IMR-90 (cell line): ENCODE measurements around the gene SLC6A9. TPM values are rescaled to one million over a fixed set of nuclear protein-coding genes. Genes with fewer than 3 reads are reported as not detected.
A peak's percentile ranks its signal among the peaks of the same experiment; 100 is the strongest.

Experiments
- ATAC-seq: fragments of 200-7000 bp; cut with Tn5 transposase; 2 replicates; pipeline ENCODE4 v1.9.1; 2020; ENCODE audit warnings: low read depth, mild to moderate bottlenecking, moderate library complexity
- BruUV-seq: library from RNA; stranded (reverse); fragments of 400-500 nt; replicated peaks from 2 replicates; lab custom pipeline; 2021; lab: Mats Ljungman, UMichigan
- CTCF ChIA-PET: fragments of 300-600 bp; formaldehyde crosslinking; extraction: SDS; loops from one replicate; lab custom pipeline; 2021; ENCODE audit warnings: antibody characterized with exemption; lab: Yijun Ruan, JAX
- POLR2A ChIA-PET: fragments of 300-600 bp; sonication (Branson Sonifier 250); formaldehyde crosslinking; loops from one replicate; lab custom pipeline; 2022; ENCODE audit warnings: antibody characterized with exemption; ENCODE audit not compliant: unreplicated experiment; lab: Charles Lee
- DNase-seq: peaks from one replicate; pipeline ENCODE4 v3.0.0; 2013
- H2AFZ ChIP-seq: replicated peaks from 2 replicates; pipeline ENCODE3; 2013; ENCODE audit warnings: low read length, mild to moderate bottlenecking; ENCODE audit not compliant: poor library complexity
- H2AK5ac ChIP-seq: 2 replicates; pipeline ENCODE4 v1.6.1; 2013; ENCODE audit warnings: low read depth, low read length, inconsistent platforms
- H2AK9ac ChIP-seq: replicated peaks from 2 replicates; pipeline ENCODE3; 2013; ENCODE audit warnings: mild to moderate bottlenecking, low read depth, low read length, moderate library complexity; ENCODE audit not compliant: poor library complexity
- H2BK120ac ChIP-seq: 2 replicates; pipeline ENCODE4 v1.6.1; 2013; ENCODE audit warnings: low read depth, low read length, inconsistent platforms
- H2BK15ac ChIP-seq: 3 replicates; pipeline ENCODE4 v1.6.1; 2013; ENCODE audit warnings: low read depth, low read length, inconsistent platforms
- H2BK20ac ChIP-seq: 2 replicates; pipeline ENCODE4 v1.6.1; 2013; ENCODE audit warnings: low read depth, mild to moderate bottlenecking, inconsistent platforms, low read length, moderate library complexity
- H2BK5ac ChIP-seq: 2 replicates; pipeline ENCODE4 v1.6.1; 2013; ENCODE audit warnings: mild to moderate bottlenecking, low read depth, low read length, inconsistent platforms; ENCODE audit not compliant: poor library complexity, severe bottlenecking
- H3K14ac ChIP-seq: replicated peaks from 2 replicates; pipeline ENCODE4 v1.6.1; 2013; ENCODE audit warnings: low read depth, low read length, inconsistent platforms
- H3K18ac ChIP-seq: 2 replicates; pipeline ENCODE4 v1.6.1; 2013; ENCODE audit warnings: low read depth, low read length, control low read depth
- H3K23ac ChIP-seq: 2 replicates; pipeline ENCODE4 v1.6.1; 2013; ENCODE audit warnings: low read depth, low read length, inconsistent platforms
- H3K27ac ChIP-seq: 2 replicates; pipeline ENCODE4 v1.5.1; 2013; ENCODE audit warnings: mild to moderate bottlenecking, control low read depth, low read length; ENCODE audit not compliant: insufficient read depth
- H3K27me3 ChIP-seq: 2 replicates; pipeline ENCODE4 v1.6.1; 2013; ENCODE audit warnings: low read length; ENCODE audit not compliant: control insufficient read depth, insufficient read depth
- H3K36me3 ChIP-seq: 2 replicates; pipeline ENCODE4 v1.6.1; 2013; ENCODE audit warnings: low read length, mixed read lengths; ENCODE audit not compliant: control insufficient read depth, insufficient read depth
- H3K4ac ChIP-seq: 2 replicates; pipeline ENCODE4 v1.6.1; 2013; ENCODE audit warnings: low read depth, low read length, inconsistent platforms
- H3K4me1 ChIP-seq: 2 replicates; pipeline ENCODE4 v1.6.1; 2013; ENCODE audit warnings: low read length, mixed read lengths; ENCODE audit not compliant: control insufficient read depth, insufficient read depth
- H3K4me2 ChIP-seq: 2 replicates; pipeline ENCODE4 v1.6.1; 2013; ENCODE audit warnings: low read depth, mild to moderate bottlenecking, control low read depth, low read length, moderate library complexity
- H3K4me3 ChIP-seq: 2 replicates; pipeline ENCODE4 v1.5.1; 2013; ENCODE audit warnings: low read depth, mild to moderate bottlenecking, control low read depth, low read length, moderate library complexity; ENCODE audit not compliant: insufficient read depth
- H3K56ac ChIP-seq: 2 replicates; pipeline ENCODE4 v1.6.1; 2013; ENCODE audit warnings: low read length, inconsistent platforms; ENCODE audit not compliant: insufficient read depth; ENCODE audit errors: extremely low read depth
- H3K79me1 ChIP-seq, 2 experiments: 2 replicates each; pipeline ENCODE4 v1.6.1; 2013; ENCODE audit warnings: low read length in 2 of 2, inconsistent platforms in 1 of 2, low read depth in 1 of 2
- H3K9ac ChIP-seq: 2 replicates; pipeline ENCODE4 v1.6.1; 2013; ENCODE audit warnings: low read depth, low read length, control low read depth
- H3K9me1 ChIP-seq: 2 replicates; pipeline ENCODE4 v1.6.1; 2013; ENCODE audit warnings: low read length, inconsistent platforms; ENCODE audit not compliant: insufficient read depth
- H3K9me3 ChIP-seq: 2 replicates; pipeline ENCODE4 v1.6.1; 2013; ENCODE audit warnings: low read length; ENCODE audit not compliant: control insufficient read depth, insufficient read depth
- H4K20me1 ChIP-seq: 2 replicates; pipeline ENCODE4 v1.6.1; 2013; ENCODE audit warnings: low read length, inconsistent platforms; ENCODE audit not compliant: insufficient read depth
- H4K5ac ChIP-seq: 2 replicates; pipeline ENCODE4 v1.6.1; 2013; ENCODE audit warnings: mild to moderate bottlenecking, low read depth, low read length, control low read depth
- H4K8ac ChIP-seq, 2 experiments: 2 replicates each; pipeline ENCODE4 v1.6.1; 2013; ENCODE audit warnings: low read depth in 2 of 2, low read length in 2 of 2, control low read depth in 1 of 2, inconsistent platforms in 1 of 2
- H4K91ac ChIP-seq: 2 replicates; pipeline ENCODE4 v1.6.1; 2013; ENCODE audit warnings: low read depth, low read length, inconsistent platforms; ENCODE audit not compliant: insufficient read depth
- BHLHE40 ChIP-seq: fragments of 150-350 bp; IDR thresholded peaks from 2 replicates; pipeline ENCODE4 v1.6.1; 2016; ENCODE audit warnings: mild to moderate bottlenecking, low read depth, low read length
- CTCF ChIP-seq: conservative IDR thresholded peaks from 2 replicates; pipeline ENCODE4 v1.5.1; 2012; ENCODE audit warnings: mild to moderate bottlenecking, low read depth, low read length, improper control_type of control experiment
- FOS ChIP-seq: fragments of 150-350 bp; IDR thresholded peaks from 2 replicates; pipeline ENCODE4 v1.6.1; 2016; ENCODE audit warnings: low read depth, low read length
- MAFK ChIP-seq: IDR thresholded peaks from 2 replicates; pipeline ENCODE4 v1.6.1; 2012; ENCODE audit warnings: low read depth, low read length, improper control_type of control experiment
- MAZ ChIP-seq: IDR thresholded peaks from 2 replicates; pipeline ENCODE4 v1.6.1; 2012; ENCODE audit warnings: low read depth, mild to moderate bottlenecking, low read length, improper control_type of control experiment, moderate library complexity, borderline replicate concordance
- NFE2L2 ChIP-seq: fragments of 150-350 bp; IDR thresholded peaks from 2 replicates; pipeline ENCODE4 v1.6.1; 2016; ENCODE audit warnings: low read depth, mild to moderate bottlenecking, low read length
- POLR2A ChIP-seq: IDR thresholded peaks from 2 replicates; pipeline ENCODE4 v1.6.1; 2012; ENCODE audit warnings: mild to moderate bottlenecking, low read depth, low read length
- RAD21 ChIP-seq: IDR thresholded peaks from 2 replicates; pipeline ENCODE4 v1.6.1; 2012; ENCODE audit warnings: low read length, improper control_type of control experiment
- RCOR1 ChIP-seq: IDR thresholded peaks from 2 replicates; pipeline ENCODE4 v1.6.1; 2012; ENCODE audit warnings: mild to moderate bottlenecking, low read length, improper control_type of control experiment; ENCODE audit not compliant: insufficient replicate concordance
- RFX5 ChIP-seq: IDR thresholded peaks from 2 replicates; pipeline ENCODE4 v1.8.0; 2012; ENCODE audit warnings: low read depth, mild to moderate bottlenecking, low read length, moderate library complexity
- SMC3 ChIP-seq: fragments of 150-350 bp; IDR thresholded peaks from 2 replicates; pipeline ENCODE4 v1.6.1; 2016; ENCODE audit warnings: low read depth, mild to moderate bottlenecking, antibody characterized with exemption, low read length, moderate library complexity
- dilution Hi-C: fragments of 300-500 bp; cut with HindIII; formaldehyde crosslinking; loops from one replicate; pipeline ENCODE4 v1.14.3; 2018; ENCODE audit warnings: low sequenced_read_pairs; ENCODE audit not compliant: unreplicated experiment
- in situ Hi-C: fragments of 300-500 bp; cut with MboI; formaldehyde crosslinking; loops from 3 replicates; pipeline ENCODE4 v1.14.3; 2019; ENCODE audit warnings: low sequenced_read_pairs, inconsistent platforms, mixed read lengths
- intact Hi-C: fragments of 100-400 bp; cut with micrococcal nuclease; formaldehyde crosslinking; loops from 2 replicates; pipeline ENCODE4 v1.10.0; 2022
- polyA plus RNA-seq, 3 experiments: library from polyadenylated mRNA; depleted of rRNA; stranded (reverse); fragments of >200 nt; gene quantifications; 2 replicates each; pipeline ENCODE4 v1.2.3, GENCODE V29; 2012; ENCODE audit warnings: low replicate concordance in 1 of 3
- total RNA-seq: library from RNA; depleted of rRNA; stranded (reverse); fragments of >200 nt; gene quantifications from 2 replicates; pipeline ENCODE4 v1.2.3, GENCODE V29; 2012

SLC6A9 gene
- total and polyA plus RNA-seq, 2 of the 4 experiments (the other 2 are of a cell fraction) = 2.0 to 6.6 TPM

GRCh38 chr1:44072204-44072603 is 40.9 kb upstream of the SLC6A9 start:
- no peaks in the 10 kb centered on the region for H3K9me3 ChIP-seq
- no peak overlapping the region for H3K9ac ChIP-seq
- peaks cover 7% of the 10 kb centered on the region; the same call in 1 of the 2 replicates for H3K9me1 ChIP-seq
- intact Hi-C loops (no loop called here), dilution Hi-C loops (no loop called here), in situ Hi-C loops (no loop called here)
- no peak overlapping the region for H2AFZ ChIP-seq
- peak overlapping the region; percentile 28; the same call in 1 of the 2 replicates for H3K18ac ChIP-seq
- H3K14ac ChIP-seq = peak overlapping the region; percentile 67; the same call in 1 of the 2 replicates
- H3K27me3 ChIP-seq = no peaks in the 10 kb centered on the region
- H3K4me2 ChIP-seq = no peak overlapping the region
- no peak overlapping the region for H3K23ac ChIP-seq
- H2AK5ac ChIP-seq = no peak overlapping the region
- no peaks in the 10 kb centered on the region for H4K20me1 ChIP-seq
- no peak overlapping the region for H2BK5ac ChIP-seq
- ChIA-PET POLR2A (no interaction called here), CTCF (interaction anchor here (0.5 kb wide), 1 partner anchor 9 kb away, joined by 4 read pairs; no protein-coding TSS in a partner anchor)
- H3K4me1 ChIP-seq = peaks cover 13% of the 10 kb centered on the region
- H3K56ac ChIP-seq = no peak overlapping the region
- H2BK120ac ChIP-seq = no peak overlapping the region
- ATAC-seq (peak; percentile 88), DNase-seq (peak; percentile 98)
- no peak overlapping the region for H2AK9ac ChIP-seq
- TF ChIP-seq CTCF (no peak), FOS (peak; percentile 80; the same call in 1 of the 2 replicates), SMC3 (no peak), RAD21 (no peak), RFX5 (no peak), MAFK (no peak), RCOR1 (no peak), NFE2L2 (no peak), POLR2A (no peak), BHLHE40 (peak; percentile 53), MAZ (peak; percentile 48; the same call in 1 of the 2 replicates)
- H3K27ac ChIP-seq = no peak overlapping the region
- H4K5ac ChIP-seq = no peak overlapping the region
- no peak overlapping the region for H3K4me3 ChIP-seq
- no peaks in the 10 kb centered on the region for H3K79me1 ChIP-seq
- H4K91ac ChIP-seq = no peak overlapping the region
- BruUV-seq = no TSS peak
- H4K8ac ChIP-seq = no peak overlapping the region
- H3K4ac ChIP-seq = no peak overlapping the region
- no peaks in the 10 kb centered on the region for H3K36me3 ChIP-seq
- no peak overlapping the region for H2BK15ac ChIP-seq
- H2BK20ac ChIP-seq = peak overlapping the region; percentile 22; the same call in 1 of the 2 replicates
